HEK293 (cell line): ENCODE measurements around the gene SNRPF.

Experiments
- BCL11B ChIP-seq: fragments of 450-650 bp; formaldehyde crosslinking; IDR thresholded peaks from 2 replicates; pipeline ENCODE4 v1.5.1; 2016; ENCODE audit warnings: low read depth, missing biosample characterization, missing genetic modification characterization
- HIC1 ChIP-seq: fragments of 450-650 bp; formaldehyde crosslinking; IDR thresholded peaks from 2 replicates; pipeline ENCODE4 v1.5.1; 2016; ENCODE audit warnings: missing biosample characterization, missing genetic modification characterization
- KLF1 ChIP-seq: fragments of 450-650 bp; formaldehyde crosslinking; IDR thresholded peaks from 2 replicates; pipeline ENCODE4 v1.5.1; 2016; ENCODE audit warnings: missing biosample characterization, missing genetic modification characterization
- OSR2 ChIP-seq: fragments of 450-650 bp; formaldehyde crosslinking; IDR thresholded peaks from 2 replicates; pipeline ENCODE4 v1.5.1; 2016; ENCODE audit warnings: missing biosample characterization, missing genetic modification characterization
- PRDM1 ChIP-seq: fragments of 450-650 bp; formaldehyde crosslinking; IDR thresholded peaks from 2 replicates; pipeline ENCODE4; 2016; ENCODE audit warnings: missing biosample characterization, missing genetic modification characterization
- PRDM2 ChIP-seq: fragments of 450-650 bp; formaldehyde crosslinking; IDR thresholded peaks from 2 replicates; pipeline ENCODE4 v1.5.1; 2016; ENCODE audit warnings: missing biosample characterization, missing genetic modification characterization, borderline replicate concordance
- SETDB1 ChIP-seq: IDR thresholded peaks from one replicate; pipeline ENCODE4 v1.6.1; 2017; ENCODE audit warnings: mild to moderate bottlenecking, low read length, moderate library complexity, mixed read lengths; ENCODE audit not compliant: insufficient read length
- SP3 ChIP-seq: fragments of 450-650 bp; formaldehyde crosslinking; IDR thresholded peaks from 2 replicates; pipeline ENCODE4 v1.5.1; 2016; ENCODE audit warnings: missing biosample characterization, missing genetic modification characterization
- YY2 ChIP-seq: fragments of 450-650 bp; formaldehyde crosslinking; IDR thresholded peaks from 2 replicates; pipeline ENCODE4 v1.5.1; 2016; ENCODE audit warnings: missing biosample characterization, missing genetic modification characterization
- ZBTB17 ChIP-seq: fragments of 450-650 bp; formaldehyde crosslinking; IDR thresholded peaks from 2 replicates; pipeline ENCODE4 v1.5.1; 2016; ENCODE audit warnings: missing biosample characterization, missing genetic modification characterization
- ZBTB21 ChIP-seq: fragments of 450-650 bp; formaldehyde crosslinking; IDR thresholded peaks from 2 replicates; pipeline ENCODE4 v1.5.1; 2017; ENCODE audit warnings: missing biosample characterization, missing genetic modification characterization
- ZBTB7A ChIP-seq: fragments of 450-650 bp; formaldehyde crosslinking; IDR thresholded peaks from 2 replicates; pipeline ENCODE4 v1.5.1; 2016; ENCODE audit warnings: low read depth, missing biosample characterization, missing genetic modification characterization
- ZNF155 ChIP-seq: fragments of 450-650 bp; formaldehyde crosslinking; IDR thresholded peaks from 2 replicates; pipeline ENCODE4 v1.5.1; 2016; ENCODE audit warnings: missing biosample characterization, missing genetic modification characterization
- ZNF169 ChIP-seq: fragments of 450-650 bp; formaldehyde crosslinking; IDR thresholded peaks from 2 replicates; pipeline ENCODE4 v1.5.1; 2016; ENCODE audit warnings: missing biosample characterization, missing genetic modification characterization
- ZNF19 ChIP-seq: fragments of 450-650 bp; formaldehyde crosslinking; IDR thresholded peaks from 2 replicates; pipeline ENCODE4; 2016; ENCODE audit warnings: missing biosample characterization, missing genetic modification characterization, low read depth
- ZNF202 ChIP-seq: fragments of 450-650 bp; formaldehyde crosslinking; IDR thresholded peaks from 2 replicates; pipeline ENCODE4 v1.5.1; 2016; ENCODE audit warnings: missing biosample characterization, missing genetic modification characterization, borderline replicate concordance
- ZNF223 ChIP-seq: fragments of 450-650 bp; formaldehyde crosslinking; IDR thresholded peaks from 2 replicates; pipeline ENCODE4 v1.5.1; 2016; ENCODE audit warnings: missing biosample characterization, missing genetic modification characterization
- ZNF239 ChIP-seq: fragments of 450-650 bp; formaldehyde crosslinking; IDR thresholded peaks from 2 replicates; pipeline ENCODE4 v1.5.1; 2016; ENCODE audit warnings: missing biosample characterization, missing genetic modification characterization
- ZNF341 ChIP-seq: fragments of 450-650 bp; formaldehyde crosslinking; IDR thresholded peaks from 2 replicates; pipeline ENCODE4; 2016; ENCODE audit warnings: low read depth, missing biosample characterization, missing genetic modification characterization
- ZNF354C ChIP-seq: fragments of 450-650 bp; formaldehyde crosslinking; IDR thresholded peaks from 2 replicates; pipeline ENCODE4 v1.5.1; 2016; ENCODE audit warnings: missing biosample characterization, missing genetic modification characterization, low read depth, borderline replicate concordance
- ZNF366 ChIP-seq: fragments of 450-650 bp; formaldehyde crosslinking; conservative IDR thresholded peaks from 2 replicates; pipeline ENCODE4 v1.5.1; 2016; ENCODE audit warnings: missing biosample characterization, missing genetic modification characterization
- ZNF510 ChIP-seq: fragments of 450-650 bp; formaldehyde crosslinking; IDR thresholded peaks from 2 replicates; pipeline ENCODE4 v1.5.1; 2018; ENCODE audit warnings: mild to moderate bottlenecking, missing genetic modification characterization, missing biosample characterization; ENCODE audit not compliant: insufficient replicate concordance
- ZNF530 ChIP-seq: fragments of 450-650 bp; formaldehyde crosslinking; IDR thresholded peaks from 2 replicates; pipeline ENCODE4 v1.5.1; 2016; ENCODE audit warnings: low read depth, missing biosample characterization, missing genetic modification characterization
- ZNF549 ChIP-seq: fragments of 450-650 bp; IDR thresholded peaks from 2 replicates; pipeline ENCODE4 v1.5.1; 2018; ENCODE audit warnings: missing biosample characterization, missing genetic modification characterization, mild to moderate bottlenecking, inconsistent platforms, moderate library complexity
- ZNF596 ChIP-seq: fragments of 450-650 bp; IDR thresholded peaks from 2 replicates; pipeline ENCODE4 v1.5.0; 2018; ENCODE audit warnings: missing biosample characterization, mild to moderate bottlenecking, missing genetic modification characterization, moderate library complexity
- ZNF610 ChIP-seq: fragments of 450-650 bp; formaldehyde crosslinking; IDR thresholded peaks from 2 replicates; pipeline ENCODE4 v1.5.1; 2016; ENCODE audit warnings: missing biosample characterization, missing genetic modification characterization, borderline replicate concordance
- ZNF660 ChIP-seq: fragments of 450-650 bp; IDR thresholded peaks from 2 replicates; pipeline ENCODE4 v1.5.1; 2018; ENCODE audit warnings: missing biosample characterization, mild to moderate bottlenecking, missing genetic modification characterization
- ZNF701 ChIP-seq: fragments of 450-650 bp; formaldehyde crosslinking; IDR thresholded peaks from 2 replicates; pipeline ENCODE4 v1.5.1; 2016; ENCODE audit warnings: missing biosample characterization, missing genetic modification characterization
- ZNF785 ChIP-seq: fragments of 450-650 bp; formaldehyde crosslinking; IDR thresholded peaks from 2 replicates; pipeline ENCODE4 v1.5.1; 2016; ENCODE audit warnings: missing biosample characterization, missing genetic modification characterization
- ZNF791 ChIP-seq: fragments of 450-650 bp; formaldehyde crosslinking; IDR thresholded peaks from 2 replicates; pipeline ENCODE4 v1.5.1; 2016; ENCODE audit warnings: missing biosample characterization, missing genetic modification characterization
- ZNF792 ChIP-seq: fragments of 450-650 bp; formaldehyde crosslinking; IDR thresholded peaks from 2 replicates; pipeline ENCODE4 v1.5.1; 2016; ENCODE audit warnings: missing biosample characterization, missing genetic modification characterization

Gene SNRPF

GRCh38 chr12:95837240-95838038 is 21.3 kb upstream of the SNRPF start (continued):
- TF ChIP-seq PRDM2 (tag by site-specific recombination): no peak
- no peak for TF ChIP-seq OSR2
- TF ChIP-seq ZNF791: no peak
- no peak for TF ChIP-seq SETDB1
- no peak for TF ChIP-seq BCL11B (tag by site-specific recombination)
- TF ChIP-seq ZNF239 (tag by site-specific recombination): peak; percentile 53; the same call in 1 of the 2 replicates
- TF ChIP-seq ZNF610: no peak
- no peak for TF ChIP-seq ZNF155 (tag by site-specific recombination)
- no peak for TF ChIP-seq ZNF792 (tag by site-specific recombination)
- TF ChIP-seq PRDM1 (tag by site-specific recombination): peak; percentile 98
- TF ChIP-seq ZNF596: peak; percentile 97
- no peak for TF ChIP-seq ZBTB7A (tag by site-specific recombination)
- TF ChIP-seq ZNF530 (tag by site-specific recombination): 0 out of 2 replicates have a peak, but pooled peaks have one; percentile 5
- TF ChIP-seq ZNF19 (tag by site-specific recombination): no peak
- no peak for TF ChIP-seq ZNF223 (tag by site-specific recombination)
- peak; percentile 91 for TF ChIP-seq ZNF366
- TF ChIP-seq KLF1 (tag by site-specific recombination): no peak; the same call in 1 of the 2 replicates
- TF ChIP-seq ZNF785 (tag by site-specific recombination): peak; percentile 45; the same call in 1 of the 2 replicates
- TF ChIP-seq ZBTB21 (tag by site-specific recombination): no peak
- no peak for TF ChIP-seq ZNF510 (tag by site-specific recombination)
- no peak for TF ChIP-seq ZNF549 (tag by site-specific recombination)
- no peak for TF ChIP-seq ZNF701
- no peak for TF ChIP-seq ZNF341 (tag by site-specific recombination)
- TF ChIP-seq HIC1: no peak
- no peak for TF ChIP-seq ZBTB17
- TF ChIP-seq ZNF202 (tag by site-specific recombination): no peak
- no peak for TF ChIP-seq YY2 (tag by site-specific recombination)
- TF ChIP-seq ZNF660 (tag by site-specific recombination): no peak
- peak; percentile 95 for TF ChIP-seq SP3
- no peak for TF ChIP-seq ZNF354C (tag by site-specific recombination)
- TF ChIP-seq ZNF169 (tag by site-specific recombination): peak; percentile 100
